ENCODE results near the gene PAFAH2. TPM values are rescaled to one million over a fixed set of nuclear protein-coding genes. Genes with fewer than 3 reads are reported as not detected.

The PAFAH2 gene
- total and polyA plus RNA-seq, 8 donors, result 0.58 to 25.5 (median 13.0) TPM

GRCh38 chr1:26003262-26003661 lies 5.4 kb upstream of the PAFAH2 start:
- Histone ChIP-seq H3K9me3 (no peaks in the 10 kb centered on the region), H3K27ac (no peak overlapping the region), H3K36me3 (no peaks in the 10 kb centered on the region), H3K4me3 (no peak overlapping the region), H3K27me3 (no peaks in the 10 kb centered on the region), H3K4me1 (peaks cover 0 to 12% (median 6%) of the 10 kb centered on the region in 4 donors)
- intact Hi-C loops (cut with DNase I; ENCODE audit: low total_unique reads), result no loop called here
- TF ChIP-seq EP300 (IDR thresholded peaks at IDR 0.05), result no peak
- TF ChIP-seq CTCF (IDR thresholded peaks at IDR 0.05), result no peak
- TF ChIP-seq POLR2A (IDR thresholded peaks at IDR 0.05), result no peak
- no peak for TF ChIP-seq POLR2AphosphoS5 (IDR thresholded peaks at IDR 0.05)
- 88 to 94% (median 91%) methylated on average over 4 of the region's 4 CpGs for WGBS, 5 donors
- no peak for DNase-seq

GRCh38 chr1:25999041-25999800 lies 1.4 kb upstream of the PAFAH2 start:
- intact Hi-C loops (cut with DNase I; ENCODE audit: low total_unique reads), result loop anchor here (5.0 kb wide), 1 partner anchor 102 kb away; no protein-coding TSS in a partner anchor
- Histone ChIP-seq H3K36me3 (no peaks in the 10 kb centered on the region), H3K4me1 (peaks cover 10 to 27% (median 22%) of the 10 kb centered on the region in 4 donors), H3K27ac (no peak overlapping the region), H3K4me3 (no peak overlapping the region), H3K27me3 (no peaks in the 10 kb centered on the region), H3K9me3 (no peaks in the 10 kb centered on the region)
- WGBS, 5 donors, result 86 to 90% (median 87%) methylated on average over 18 of the region's 18 CpGs
- TF ChIP-seq EP300 (IDR thresholded peaks at IDR 0.05) (no peak), POLR2AphosphoS5 (IDR thresholded peaks at IDR 0.05) (no peak), CTCF (IDR thresholded peaks at IDR 0.05) (no peak), POLR2A (IDR thresholded peaks at IDR 0.05) (no peak)
- DNase-seq, result no peak

GRCh38 chr1:25996966-25997827 lies 666 bp downstream of the PAFAH2 start:
- Histone ChIP-seq H3K4me3 (peak overlapping the region; percentile 70 to 78 (median 71)), H3K27me3 (no peaks in the 10 kb centered on the region), H3K4me1 (peaks cover 10 to 35% (median 22%) of the 10 kb centered on the region in 4 donors), H3K36me3 (no peaks in the 10 kb centered on the region), H3K27ac (peak overlapping the region; percentile 82 to 95 (median 89)), H3K9me3 (no peaks in the 10 kb centered on the region)
- intact Hi-C loops (cut with DNase I; ENCODE audit: low total_unique reads), result loop anchor here (5.0 kb wide), 1 partner anchor 100 kb away; no protein-coding TSS in a partner anchor
- no peak for TF ChIP-seq EP300 (IDR thresholded peaks at IDR 0.05)
- peak in 1 of 3 donors; percentile 30 for TF ChIP-seq POLR2AphosphoS5 (IDR thresholded peaks at IDR 0.05)
- no peak for TF ChIP-seq POLR2A (IDR thresholded peaks at IDR 0.05)
- TF ChIP-seq CTCF (IDR thresholded peaks at IDR 0.05), result no peak
- whole genome bisulfite sequencing, 5 donors, result 1 to 4% (median 3%) methylated on average over 13 of the region's 13 CpGs
- peak in 1 of 2 donors; percentile 56 for DNase-seq

- intact Hi-C loops (cut with DNase I; ENCODE audit: low total_unique reads), result loop anchor here (5.0 kb wide), 1 partner anchor 97 kb away; no protein-coding TSS in a partner anchor
- Histone ChIP-seq H3K36me3 (peaks cover 0 to 14% (median 13%) of the 10 kb centered on the region in 4 donors), H3K9me3 (no peaks in the 10 kb centered on the region), H3K27me3 (no peaks in the 10 kb centered on the region), H3K27ac (no peak overlapping the region), H3K4me3 (no peak overlapping the region), H3K4me1 (peaks cover 10 to 44% (median 30%) of the 10 kb centered on the region in 4 donors)
- 86 to 95% (median 94%) methylated on average over 3 of the region's 3 CpGs for WGBS, 5 donors
- no peak for DNase-seq
- no peak for TF ChIP-seq POLR2A (IDR thresholded peaks at IDR 0.05)
- no peak for TF ChIP-seq EP300 (IDR thresholded peaks at IDR 0.05)
- TF ChIP-seq POLR2AphosphoS5 (IDR thresholded peaks at IDR 0.05), result no peak
- no peak for TF ChIP-seq CTCF (IDR thresholded peaks at IDR 0.05)
Observed at GRCh38 chr1:25994402-25995150, 3.3 kb downstream of the PAFAH2 start.

All from stomach (tissue), 9 donors.